A549 (cell line): ENCODE data around the gene KRT14.

ENCODE experiments used
- RNF2 ChIP-seq: fragments of 200-600 bp; sonication (generic); IDR thresholded peaks from 2 replicates; pipeline ENCODE4 v1.6.1; 2016; ENCODE audit warnings: low read depth, mild to moderate bottlenecking, antibody characterized with exemption, moderate library complexity, borderline replicate concordance
- TF ChIP-seq, protein P1 (sequence below): fragments of >200 bp; sonication (Bioruptor Twin); formaldehyde crosslinking; IDR thresholded peaks from 3 replicates; pipeline ENCODE4 v1.5.1; 2016

DNA sequence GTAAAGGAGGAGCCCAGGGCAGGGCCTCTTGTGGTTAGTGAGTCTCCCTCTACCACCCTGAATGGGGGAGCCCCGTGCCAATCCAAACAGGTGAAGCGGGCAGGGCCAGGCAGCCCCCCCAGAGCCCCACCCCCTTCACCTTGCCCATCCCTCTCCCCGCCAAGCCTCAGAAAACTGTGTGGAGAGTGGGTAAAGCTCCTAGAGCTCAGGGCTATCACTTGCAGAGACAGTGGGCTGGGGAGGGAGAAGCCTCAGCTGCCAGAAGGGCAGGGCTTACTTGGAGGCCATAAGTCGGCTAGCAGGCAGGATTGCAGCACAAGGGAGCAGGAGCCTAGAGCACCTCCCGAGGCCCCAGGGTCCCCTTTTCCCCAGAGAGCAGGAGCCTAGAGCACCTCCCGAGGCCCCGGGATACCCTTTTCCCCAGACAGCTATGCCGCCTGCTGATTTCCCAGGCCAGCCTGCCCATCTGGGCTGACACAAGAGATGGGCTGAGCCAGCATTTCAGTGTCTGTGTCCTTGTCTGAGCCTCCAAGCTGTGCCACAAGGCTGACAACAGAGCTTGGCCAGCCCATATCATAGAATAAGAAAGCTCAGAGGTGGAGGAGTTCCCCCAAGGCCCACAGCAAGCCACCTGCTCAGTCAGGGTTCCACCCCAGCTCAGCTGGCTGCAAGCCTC lies 6.7 kb upstream of the KRT14 start:
- TF ChIP-seq, protein P1, sequence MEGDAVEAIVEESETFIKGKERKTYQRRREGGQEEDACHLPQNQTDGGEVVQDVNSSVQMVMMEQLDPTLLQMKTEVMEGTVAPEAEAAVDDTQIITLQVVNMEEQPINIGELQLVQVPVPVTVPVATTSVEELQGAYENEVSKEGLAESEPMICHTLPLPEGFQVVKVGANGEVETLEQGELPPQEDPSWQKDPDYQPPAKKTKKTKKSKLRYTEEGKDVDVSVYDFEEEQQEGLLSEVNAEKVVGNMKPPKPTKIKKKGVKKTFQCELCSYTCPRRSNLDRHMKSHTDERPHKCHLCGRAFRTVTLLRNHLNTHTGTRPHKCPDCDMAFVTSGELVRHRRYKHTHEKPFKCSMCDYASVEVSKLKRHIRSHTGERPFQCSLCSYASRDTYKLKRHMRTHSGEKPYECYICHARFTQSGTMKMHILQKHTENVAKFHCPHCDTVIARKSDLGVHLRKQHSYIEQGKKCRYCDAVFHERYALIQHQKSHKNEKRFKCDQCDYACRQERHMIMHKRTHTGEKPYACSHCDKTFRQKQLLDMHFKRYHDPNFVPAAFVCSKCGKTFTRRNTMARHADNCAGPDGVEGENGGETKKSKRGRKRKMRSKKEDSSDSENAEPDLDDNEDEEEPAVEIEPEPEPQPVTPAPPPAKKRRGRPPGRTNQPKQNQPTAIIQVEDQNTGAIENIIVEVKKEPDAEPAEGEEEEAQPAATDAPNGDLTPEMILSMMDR: no peak
- no peak for TF ChIP-seq RNF2
